ENCODE measurements around the gene MED13L. TPM values are rescaled to one million over a fixed set of nuclear protein-coding genes. Genes with fewer than 3 reads are reported as not detected.
"Not testable (repeated sequence)": the region's sequence is repeated elsewhere in the genome, so short reads cannot be mapped to it uniquely, and the experiment has no call there.

The MED13L gene
- total RNA-seq, 2 donors from 2014 or later, result 88.9 to 140 TPM

DNA sequence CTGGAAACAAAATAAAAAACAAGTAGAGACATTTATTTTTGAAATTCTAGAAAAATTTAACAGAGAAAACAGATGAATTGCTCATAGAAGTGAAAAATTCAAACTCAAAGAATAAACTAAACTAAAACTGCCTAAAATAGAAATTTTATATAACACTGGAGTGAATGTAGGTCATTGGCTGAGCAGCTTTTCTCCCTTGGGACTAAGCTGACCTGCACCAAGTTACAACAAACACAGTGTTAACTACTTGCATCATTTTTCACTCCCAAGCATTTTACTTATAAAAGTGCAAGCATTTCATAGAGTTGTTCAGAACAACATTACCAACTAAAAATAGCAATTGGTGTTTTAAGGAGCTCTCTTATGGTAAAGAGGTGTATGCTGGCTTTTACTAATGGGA is 298.1 kb downstream of the MED13L start:
- H3K27ac ChIP-seq, result no peak overlapping the region
- intact Hi-C loops (cut with DNase I), result no loop called here
- no peaks in the 10 kb centered on the region for H3K27me3 ChIP-seq (replicated peaks; ENCODE audit: insufficient read depth)
- no peak overlapping the region for H3K4me3 ChIP-seq
- no peak for TF ChIP-seq POLR2AphosphoS5 (IDR thresholded peaks at IDR 0.05)
- TF ChIP-seq, protein P1, sequence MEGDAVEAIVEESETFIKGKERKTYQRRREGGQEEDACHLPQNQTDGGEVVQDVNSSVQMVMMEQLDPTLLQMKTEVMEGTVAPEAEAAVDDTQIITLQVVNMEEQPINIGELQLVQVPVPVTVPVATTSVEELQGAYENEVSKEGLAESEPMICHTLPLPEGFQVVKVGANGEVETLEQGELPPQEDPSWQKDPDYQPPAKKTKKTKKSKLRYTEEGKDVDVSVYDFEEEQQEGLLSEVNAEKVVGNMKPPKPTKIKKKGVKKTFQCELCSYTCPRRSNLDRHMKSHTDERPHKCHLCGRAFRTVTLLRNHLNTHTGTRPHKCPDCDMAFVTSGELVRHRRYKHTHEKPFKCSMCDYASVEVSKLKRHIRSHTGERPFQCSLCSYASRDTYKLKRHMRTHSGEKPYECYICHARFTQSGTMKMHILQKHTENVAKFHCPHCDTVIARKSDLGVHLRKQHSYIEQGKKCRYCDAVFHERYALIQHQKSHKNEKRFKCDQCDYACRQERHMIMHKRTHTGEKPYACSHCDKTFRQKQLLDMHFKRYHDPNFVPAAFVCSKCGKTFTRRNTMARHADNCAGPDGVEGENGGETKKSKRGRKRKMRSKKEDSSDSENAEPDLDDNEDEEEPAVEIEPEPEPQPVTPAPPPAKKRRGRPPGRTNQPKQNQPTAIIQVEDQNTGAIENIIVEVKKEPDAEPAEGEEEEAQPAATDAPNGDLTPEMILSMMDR (IDR thresholded peaks at IDR 0.05), result no peak
- no peak for TF ChIP-seq POLR2A (IDR thresholded peaks at IDR 0.05)
- DNase-seq (ENCODE audit: low spot score), result no peak
- peaks cover 0 to 5% of the 10 kb centered on the region in 2 donors for H3K36me3 ChIP-seq
- H3K9me3 ChIP-seq, result no peaks in the 10 kb centered on the region
- H3K4me1 ChIP-seq (replicated peaks), result no peaks in the 10 kb centered on the region

DNA sequence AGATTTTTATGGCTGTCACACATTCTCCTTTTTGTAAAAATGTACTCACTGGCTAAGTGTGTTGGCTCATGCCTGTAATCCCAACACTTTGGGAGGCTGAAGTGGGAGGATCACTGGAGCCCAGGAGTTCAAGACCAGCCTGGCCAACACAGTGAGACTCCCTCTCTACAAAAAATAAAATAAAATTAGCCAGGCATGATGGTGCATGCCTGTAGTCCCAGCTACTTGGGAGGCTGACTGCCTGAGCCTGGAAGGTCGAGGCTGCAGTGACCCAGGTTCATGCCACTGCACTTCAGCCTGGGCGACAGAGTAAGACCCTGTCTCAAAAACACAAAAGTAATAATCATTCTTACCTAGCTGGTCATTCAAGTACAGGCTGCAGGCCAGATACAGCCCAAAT is 300.7 kb downstream of the MED13L start:
- 97% methylated on average over 2 of the region's 2 CpGs for WGBS
- H3K9me3 ChIP-seq; H3K4me3 ChIP-seq; DNase-seq (ENCODE audit: low spot score); H3K27me3 ChIP-seq (replicated peaks; ENCODE audit: insufficient read depth); H3K36me3 ChIP-seq; intact Hi-C loops (cut with DNase I); H3K27ac ChIP-seq; H3K4me1 ChIP-seq (replicated peaks): not testable (repeated sequence)

DNA sequence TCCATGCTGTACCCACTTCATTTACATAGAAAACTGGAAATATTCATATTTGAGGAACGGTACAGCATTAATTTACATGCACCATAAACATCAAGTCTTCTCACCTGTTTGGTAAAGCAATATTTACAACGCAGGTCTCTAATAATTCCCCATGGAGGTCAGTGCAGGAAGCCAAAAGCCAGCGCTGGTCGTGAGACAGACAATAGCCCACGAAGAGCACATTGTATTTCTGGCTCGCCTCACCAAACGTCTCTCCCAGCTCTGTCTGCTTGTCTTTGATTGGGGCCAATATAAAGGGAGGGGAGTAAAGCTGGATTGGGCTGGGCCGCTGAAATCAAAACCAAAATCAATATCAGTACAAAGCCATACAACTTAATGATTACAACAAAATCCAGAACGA is 302.1 kb downstream of the MED13L start:
- Histone ChIP-seq H3K36me3 (peaks cover 0 to 3% of the 10 kb centered on the region in 2 donors), H3K9me3 (no peaks in the 10 kb centered on the region), H3K4me1 (replicated peaks) (no peaks in the 10 kb centered on the region), H3K4me3 (no peak overlapping the region), H3K27me3 (replicated peaks; ENCODE audit: insufficient read depth) (no peaks in the 10 kb centered on the region), H3K27ac (no peak overlapping the region)
- DNase-seq (ENCODE audit: low spot score), result no peak
- TF ChIP-seq, protein P1 (IDR thresholded peaks at IDR 0.05), result no peak
- TF ChIP-seq POLR2A (IDR thresholded peaks at IDR 0.05), result no peak
- TF ChIP-seq POLR2AphosphoS5 (IDR thresholded peaks at IDR 0.05), result no peak
- 79% methylated on average over 9 of the region's 9 CpGs for WGBS
- intact Hi-C loops (cut with DNase I), result no loop called here

DNA sequence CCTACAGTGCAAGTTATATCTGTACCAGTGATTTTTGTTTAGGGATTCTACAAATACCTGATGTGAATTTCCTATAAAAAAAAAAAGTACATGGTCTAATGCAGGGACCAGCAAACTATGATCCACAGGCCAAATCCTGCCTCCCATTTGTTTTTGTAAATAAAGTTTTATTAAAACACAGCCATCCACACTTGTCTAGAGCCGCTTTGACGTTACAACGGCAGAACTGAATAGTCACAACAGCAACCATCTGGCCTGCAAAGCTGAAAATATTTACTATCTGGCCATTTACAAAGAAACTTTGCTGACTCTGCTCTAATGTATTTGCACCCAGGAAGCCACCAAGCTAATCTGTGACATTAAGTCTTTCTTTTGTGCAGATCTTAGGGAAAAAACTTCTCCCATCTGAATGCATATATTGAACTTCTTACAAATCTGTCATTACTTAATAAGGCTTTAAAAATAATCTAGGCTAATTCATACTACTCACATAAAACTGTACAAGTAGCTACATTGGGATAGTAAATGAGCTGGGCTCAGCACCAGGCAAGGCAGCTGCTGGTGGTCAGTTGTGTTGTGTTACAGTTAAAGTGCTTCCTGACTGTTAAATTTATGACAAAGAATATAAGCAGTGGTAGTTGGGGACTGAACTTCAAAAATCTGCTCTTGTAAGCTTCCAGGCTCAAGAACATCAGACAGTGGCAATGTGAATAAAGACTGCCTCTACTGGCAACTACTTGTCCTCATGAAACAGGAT is 303.3 kb downstream of the MED13L start:
- Histone ChIP-seq H3K36me3 (peaks cover 0 to 5% of the 10 kb centered on the region in 2 donors), H3K4me1 (replicated peaks) (no peaks in the 10 kb centered on the region), H3K4me3 (no peak overlapping the region), H3K27ac (no peak overlapping the region), H3K9me3 (no peaks in the 10 kb centered on the region), H3K27me3 (replicated peaks; ENCODE audit: insufficient read depth) (no peaks in the 10 kb centered on the region)
- no peak for DNase-seq (ENCODE audit: low spot score)
- TF ChIP-seq POLR2AphosphoS5 (IDR thresholded peaks at IDR 0.05), result no peak
- TF ChIP-seq, protein P1 (IDR thresholded peaks at IDR 0.05), result no peak
- no peak for TF ChIP-seq POLR2A (IDR thresholded peaks at IDR 0.05)
- intact Hi-C loops (cut with DNase I), result no loop called here
- WGBS, result 63% methylated on average over 3 of the region's 3 CpGs

DNA sequence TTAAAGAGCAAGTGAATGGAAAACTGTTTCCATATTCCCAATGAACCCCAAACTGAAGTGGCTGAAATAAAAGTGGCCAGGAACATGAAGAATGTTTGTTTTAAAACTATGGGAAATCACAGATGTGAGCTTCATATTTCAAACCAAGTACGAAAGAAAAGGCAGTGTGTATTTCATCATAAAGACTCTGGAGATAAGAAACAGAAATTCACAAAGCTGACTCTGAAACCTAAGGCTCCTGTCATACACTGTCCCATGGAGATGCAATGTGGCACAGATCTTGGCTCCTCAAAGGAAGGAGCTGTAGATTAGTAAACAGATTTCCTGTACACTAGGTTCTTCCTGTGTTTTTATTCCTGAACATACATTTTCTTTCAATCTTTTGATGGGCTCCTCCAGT is 304.4 kb downstream of the MED13L start:
- H3K9me3 ChIP-seq, result no peaks in the 10 kb centered on the region
- TF ChIP-seq POLR2A (IDR thresholded peaks at IDR 0.05) (no peak), POLR2AphosphoS5 (IDR thresholded peaks at IDR 0.05) (no peak)
- TF ChIP-seq, protein P1 (IDR thresholded peaks at IDR 0.05), result no peak
- H3K4me3 ChIP-seq, result no peak overlapping the region
- H3K27ac ChIP-seq, result no peak overlapping the region
- peaks cover 0 to 5% of the 10 kb centered on the region in 2 donors for H3K36me3 ChIP-seq
- intact Hi-C loops (cut with DNase I), result no loop called here
- no peaks in the 10 kb centered on the region for H3K4me1 ChIP-seq (replicated peaks)
- no peak for DNase-seq (ENCODE audit: low spot score)
- 65% methylated on average over 1 of the region's 1 CpG for WGBS
- H3K27me3 ChIP-seq (replicated peaks; ENCODE audit: insufficient read depth), result no peaks in the 10 kb centered on the region
